ENCODE measurements around the gene DPH7.

DPH7 gene

GRCh38 chr9:137505421-137506140, 73.1 kb downstream of the DPH7 start:
- DNase-seq (ENCODE audit: low read depth): no peak
- H3K4me3 ChIP-seq (ENCODE audit: low read depth, low read length): no peak overlapping the region

Data from skeletal muscle cell (primary cell).